Dedifferentiated amniotic fluid mesenchymal stem cell (primary cell): ENCODE measurements around the gene CHST6.
"Not testable (repeated sequence)": the region's sequence is repeated elsewhere in the genome, so short reads cannot be mapped to it uniquely, and the experiment has no call there.

Experiments
- DNase-seq: peaks from one replicate; pipeline ENCODE4 v3.0.0-alpha.2; 2016; ENCODE audit errors: extremely low spot score

The CHST6 gene

GRCh38 chr16:75503801-75504200 lies 8.6 kb upstream of the CHST6 start:
- DNase-seq = no peak

GRCh38 chr16:75502916-75503605 lies 7.8 kb upstream of the CHST6 start:
- no peak for DNase-seq

- DNase-seq = not testable (repeated sequence)
Measured at GRCh38 chr16:75501820-75502219, 6.6 kb upstream of the CHST6 start.

- DNase-seq = no peak
Measured at GRCh38 chr16:75501359-75501758, 6.1 kb upstream of the CHST6 start.

DNA sequence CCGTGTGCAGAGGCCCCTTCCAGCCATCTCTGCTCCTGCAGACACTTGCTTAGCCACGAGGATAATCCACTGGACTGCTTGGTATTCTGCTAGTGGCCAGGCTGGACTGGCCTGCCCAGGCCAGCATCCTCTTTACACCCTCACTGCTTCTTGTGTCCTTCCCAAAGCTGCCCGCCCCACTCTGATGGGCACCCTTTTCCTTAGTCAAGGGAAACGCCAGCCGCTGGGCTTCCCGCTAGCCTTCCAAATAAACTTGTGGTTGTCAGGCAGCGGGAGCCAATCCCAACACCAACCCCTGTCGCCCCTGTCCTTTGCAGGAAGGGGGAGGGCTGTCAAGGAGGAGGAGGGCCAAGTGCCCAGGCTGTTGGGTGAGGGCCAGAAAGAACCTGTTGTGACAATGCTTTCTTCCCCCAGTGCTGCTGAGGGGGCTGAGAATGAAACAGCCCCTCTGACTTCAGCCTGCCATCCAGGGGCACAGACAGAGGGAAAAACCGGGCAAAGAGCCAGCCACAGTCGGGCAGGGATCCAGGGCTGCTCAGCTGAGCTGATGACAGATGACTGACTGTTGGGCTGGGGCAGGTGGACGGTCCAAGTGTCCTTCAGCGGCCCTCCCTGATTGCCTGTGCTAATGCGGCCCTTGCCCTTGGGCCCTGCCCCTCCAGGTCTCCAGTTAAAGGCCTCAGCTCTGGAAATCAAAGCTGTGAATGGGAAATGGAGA lies 3.5 kb upstream of the CHST6 start:
- DNase-seq = not testable (repeated sequence)

- no peak for DNase-seq
Measured at GRCh38 chr16:75497558-75497957, 2.3 kb upstream of the CHST6 start.

GRCh38 chr16:75494661-75495075 lies 573 bp downstream of the CHST6 start:
- no peak for DNase-seq

GRCh38 chr16:75494184-75494583 lies 1.1 kb downstream of the CHST6 start:
- DNase-seq = no peak

DNA sequence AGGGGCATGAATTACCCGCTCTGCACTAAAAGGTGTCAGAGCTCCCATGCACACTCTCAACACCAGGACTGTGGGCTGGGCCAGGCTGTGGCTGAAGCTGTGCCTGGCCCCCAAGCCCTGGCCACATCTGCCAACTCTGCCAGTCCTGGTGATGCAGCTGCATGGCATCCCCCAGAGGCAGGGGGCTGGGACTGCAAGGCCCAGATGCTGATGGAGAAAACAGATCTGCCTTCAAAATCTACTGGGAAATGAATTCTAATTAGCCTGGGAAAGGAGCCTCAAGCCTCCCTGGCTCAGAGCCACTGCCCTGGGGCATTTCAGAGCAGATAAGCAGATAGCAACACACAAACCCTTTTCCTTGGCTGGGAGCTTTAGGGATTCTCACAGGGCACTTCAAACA lies 3.4 kb downstream of the CHST6 start:
- no peak for DNase-seq

DNA sequence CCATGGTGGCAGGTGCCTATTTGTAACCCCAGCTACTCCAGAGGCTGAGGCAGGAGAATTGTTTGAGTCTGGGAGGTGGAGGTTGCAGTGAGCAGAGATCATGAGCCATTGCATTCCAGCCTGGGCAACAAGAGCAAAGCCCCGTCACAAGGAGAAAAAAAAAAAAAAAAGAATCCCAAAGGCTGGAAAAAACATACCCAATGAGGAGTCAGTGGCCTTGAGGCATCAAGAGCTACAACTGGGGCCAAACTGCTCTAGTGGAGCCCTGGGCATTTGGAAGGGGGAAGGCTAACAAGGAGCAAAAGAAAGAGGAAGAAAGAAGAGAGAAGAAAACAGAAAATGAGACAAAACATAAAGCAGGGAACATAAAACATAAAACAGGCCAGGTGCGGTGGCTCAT lies 6.9 kb downstream of the CHST6 start:
- DNase-seq = no peak

- no peak for DNase-seq
Measured at GRCh38 chr16:75486676-75487313, 8.4 kb downstream of the CHST6 start.

GRCh38 chr16:75486014-75486675 lies 9.1 kb downstream of the CHST6 start:
- DNase-seq = no peak

- no peak for DNase-seq
Measured at GRCh38 chr16:75485230-75486013, 9.8 kb downstream of the CHST6 start.

DNA sequence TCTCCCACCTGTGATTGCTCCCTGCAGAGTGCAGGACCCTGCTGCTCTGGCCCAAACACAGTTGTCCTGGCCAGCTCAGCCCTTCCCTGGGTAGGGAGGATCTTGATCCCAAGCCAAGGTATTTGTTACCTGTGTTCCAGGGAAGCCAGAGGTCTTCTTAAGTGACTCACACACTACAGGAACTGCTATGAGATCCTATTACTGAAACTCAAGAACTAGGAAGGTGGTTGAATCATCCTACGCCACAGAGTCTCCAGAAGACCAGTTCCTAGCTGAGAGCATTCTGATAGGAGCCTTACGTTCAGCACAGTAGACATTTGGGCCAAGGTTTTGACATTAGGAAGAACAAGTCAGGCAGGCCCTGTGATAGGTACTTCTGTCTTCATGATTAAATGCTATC lies 12.0 kb downstream of the CHST6 start:
- no peak for DNase-seq

DNA sequence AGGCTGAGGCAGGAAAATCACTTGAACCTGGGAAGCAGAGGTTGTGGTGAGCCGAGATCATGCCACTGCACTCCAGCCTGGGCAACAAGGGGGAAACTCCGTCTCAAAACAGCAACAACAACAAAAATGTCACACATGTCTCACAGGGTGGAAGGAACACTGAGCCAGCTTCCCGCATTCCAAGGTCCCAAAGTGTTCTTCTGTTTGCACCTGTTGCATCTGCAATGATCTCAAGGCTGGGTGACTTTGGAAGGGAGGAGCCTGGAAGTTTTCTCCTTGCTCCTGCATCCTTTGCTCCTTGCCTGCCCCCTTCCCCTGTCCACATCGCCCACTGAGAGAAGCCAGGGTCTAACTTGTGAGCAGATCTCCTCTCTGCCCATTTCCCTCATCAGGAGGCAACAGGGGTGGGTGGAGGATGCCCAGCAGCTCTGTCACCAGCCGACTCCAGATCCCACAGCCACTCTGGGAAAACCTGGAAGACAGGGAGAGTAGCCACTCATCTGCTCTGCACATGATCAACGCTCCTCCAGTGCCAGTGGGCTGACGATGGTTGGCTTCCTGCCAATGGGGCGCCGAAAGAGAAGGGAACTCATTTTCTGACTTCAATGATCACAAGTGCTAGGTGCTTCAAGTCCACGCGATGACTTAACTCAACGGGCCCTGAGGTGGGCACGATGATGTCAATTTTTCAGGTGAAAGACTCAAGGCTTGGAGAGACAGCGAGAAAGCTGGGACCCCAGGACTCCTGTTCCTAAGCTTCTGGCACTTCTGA lies 12.6 kb downstream of the CHST6 start:
- DNase-seq = no peak

DNA sequence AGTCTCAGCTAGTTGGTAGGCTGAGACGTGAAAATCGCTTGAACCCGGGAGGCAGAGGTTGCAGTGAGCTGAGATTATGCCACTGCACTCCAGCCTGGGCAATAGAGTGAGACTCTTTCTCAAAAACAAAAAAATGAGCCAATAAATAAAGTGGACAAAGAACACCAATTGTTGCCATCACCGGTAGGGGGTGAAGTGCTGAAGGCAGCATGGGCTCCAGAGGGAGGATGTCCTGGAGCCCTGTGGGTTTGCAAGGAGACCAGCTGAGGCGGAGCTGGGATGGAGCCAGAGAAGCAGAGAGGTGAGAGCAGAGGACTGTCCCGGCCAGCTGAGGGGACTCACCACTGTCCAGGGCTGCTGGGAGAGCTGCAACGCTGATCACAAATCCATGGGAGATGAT lies 13.8 kb downstream of the CHST6 start:
- DNase-seq = no peak

DNA sequence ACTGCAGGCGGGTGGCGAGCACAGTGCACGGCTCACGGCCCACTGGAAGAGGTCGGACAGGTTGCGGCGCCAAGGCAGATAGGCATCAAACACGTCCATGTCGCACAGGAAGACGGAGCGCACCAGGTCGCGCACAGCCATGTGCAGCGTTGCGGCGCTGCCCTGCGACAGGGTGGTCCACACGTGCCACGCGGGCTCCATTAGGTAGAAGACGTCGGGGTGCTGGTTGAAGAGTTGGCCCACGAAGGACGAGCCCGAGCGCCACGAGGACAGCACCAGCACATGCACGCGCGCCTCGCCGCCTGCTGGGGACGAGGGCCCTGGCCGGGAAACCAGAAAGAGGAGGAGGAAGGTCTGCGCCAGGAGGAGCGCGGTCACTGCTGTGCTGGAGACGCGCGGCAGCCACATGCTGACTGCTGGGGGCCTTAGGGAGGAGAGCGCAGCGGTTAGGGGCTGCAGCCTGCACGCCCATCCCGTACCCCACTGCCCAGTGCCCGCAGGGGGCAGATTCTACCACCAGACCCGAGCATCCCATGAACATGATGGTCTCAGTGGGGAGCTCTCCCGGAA lies 15.7 kb downstream of the CHST6 start:
- DNase-seq = no peak

DNA sequence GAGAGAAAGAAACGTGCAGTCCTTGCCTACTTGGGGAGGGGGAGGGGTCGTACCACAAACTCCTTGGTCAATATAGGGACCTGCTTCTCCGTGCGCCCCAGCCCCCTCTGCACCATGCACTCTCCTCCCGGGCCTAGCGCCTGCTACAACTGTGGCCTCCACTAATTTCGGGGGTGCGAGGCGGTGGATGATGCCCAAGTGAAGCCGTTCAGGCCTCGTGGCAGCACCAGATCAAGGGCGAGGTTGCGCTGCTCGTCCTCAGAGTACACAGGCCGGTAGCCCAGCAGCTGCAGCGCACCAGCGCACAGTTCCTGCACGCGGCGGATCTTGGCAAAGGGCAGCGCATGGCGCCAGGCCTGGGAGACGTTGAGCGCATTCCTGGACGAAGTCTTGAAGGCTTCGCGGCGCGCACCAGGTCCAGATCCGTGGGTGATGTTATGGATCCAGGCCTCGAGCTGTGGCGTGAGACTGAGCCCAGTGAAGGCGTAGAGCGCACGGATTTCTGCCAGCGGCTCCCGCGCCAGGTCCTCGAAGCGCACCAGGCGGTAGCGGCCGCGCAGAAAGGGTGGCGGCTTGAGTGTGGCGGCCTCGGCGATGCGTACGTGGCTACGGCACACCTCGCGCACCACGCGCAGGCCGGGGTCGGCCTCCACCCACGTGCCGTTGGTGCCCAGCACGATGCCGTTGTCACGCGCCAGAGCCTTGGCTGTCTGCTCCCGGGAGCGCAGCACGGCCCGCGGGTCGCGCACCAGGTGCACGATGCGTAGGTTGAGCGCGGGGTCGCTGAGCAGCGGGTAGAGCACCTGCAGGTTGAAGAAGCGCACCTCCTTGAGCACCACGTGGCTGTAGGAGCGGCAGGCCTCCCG lies 16.5 kb downstream of the CHST6 start:
- no peak for DNase-seq

- DNase-seq = no peak
Measured at GRCh38 chr16:75477680-75478473, 17.4 kb downstream of the CHST6 start.
